ENCODE results near the gene PIK3CG. TPM values are rescaled to one million over a fixed set of nuclear protein-coding genes. Genes with fewer than 3 reads are reported as not detected.
A peak's percentile ranks its signal among the peaks of the same experiment; 100 is the strongest.

PIK3CG gene
- total RNA-seq, 4 donors from 2014 or later = 1.4 to 4.0 (median 2.5) TPM

DNA sequence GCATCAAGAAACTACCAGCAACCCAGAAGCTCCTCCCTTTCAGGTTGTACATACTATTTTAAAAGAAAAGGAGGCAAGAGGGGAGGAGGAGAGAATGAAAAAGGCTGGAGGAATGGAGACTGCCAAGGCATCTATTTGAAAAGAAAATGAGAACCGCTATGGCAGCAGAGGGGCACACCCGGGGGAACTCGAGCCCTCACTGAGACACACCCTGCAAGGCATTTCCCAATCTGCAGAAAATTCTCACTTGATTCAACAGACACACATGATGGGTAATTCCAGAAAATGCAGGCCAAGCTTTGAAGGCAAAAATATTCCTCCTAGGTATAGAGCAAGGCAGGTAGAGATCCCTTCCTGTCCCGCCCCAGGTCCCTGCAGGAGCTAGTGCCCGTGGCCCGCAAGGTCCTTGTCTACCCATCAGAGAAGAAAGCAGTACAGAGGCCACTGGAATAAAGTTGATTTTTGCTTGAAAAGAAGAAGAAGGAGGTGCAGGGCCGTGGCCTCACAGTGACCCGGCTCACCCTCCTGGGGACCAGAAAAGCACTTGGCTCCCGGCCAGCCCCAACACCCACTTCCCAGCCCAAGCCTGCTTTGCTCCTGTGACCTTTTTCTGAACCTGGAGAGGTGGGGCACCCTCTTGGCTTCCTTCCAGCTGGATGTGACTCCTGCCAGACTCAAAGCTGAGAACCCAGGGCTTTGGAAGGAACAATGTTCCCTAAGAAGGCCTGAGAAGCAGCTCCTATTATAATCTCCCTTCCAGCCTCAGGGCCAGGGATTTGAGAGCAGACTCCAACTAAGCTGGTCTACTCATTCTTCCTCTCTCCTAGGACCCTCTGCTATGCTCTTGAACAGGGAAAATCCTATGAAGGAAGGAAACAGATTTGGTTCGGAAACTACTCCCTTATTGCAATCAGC lies 6.2 kb upstream of the PIK3CG start:
- H3K36me3 ChIP-seq = no peaks in the 10 kb centered on the region
- no peak overlapping the region for H3K4me3 ChIP-seq
- H3K27ac ChIP-seq = no peak overlapping the region
- H3K9me3 ChIP-seq = peaks cover 0 to 15% (median 0%) of the 10 kb centered on the region in 3 donors
- ATAC-seq = peak; percentile 27
- TF ChIP-seq, protein P1, sequence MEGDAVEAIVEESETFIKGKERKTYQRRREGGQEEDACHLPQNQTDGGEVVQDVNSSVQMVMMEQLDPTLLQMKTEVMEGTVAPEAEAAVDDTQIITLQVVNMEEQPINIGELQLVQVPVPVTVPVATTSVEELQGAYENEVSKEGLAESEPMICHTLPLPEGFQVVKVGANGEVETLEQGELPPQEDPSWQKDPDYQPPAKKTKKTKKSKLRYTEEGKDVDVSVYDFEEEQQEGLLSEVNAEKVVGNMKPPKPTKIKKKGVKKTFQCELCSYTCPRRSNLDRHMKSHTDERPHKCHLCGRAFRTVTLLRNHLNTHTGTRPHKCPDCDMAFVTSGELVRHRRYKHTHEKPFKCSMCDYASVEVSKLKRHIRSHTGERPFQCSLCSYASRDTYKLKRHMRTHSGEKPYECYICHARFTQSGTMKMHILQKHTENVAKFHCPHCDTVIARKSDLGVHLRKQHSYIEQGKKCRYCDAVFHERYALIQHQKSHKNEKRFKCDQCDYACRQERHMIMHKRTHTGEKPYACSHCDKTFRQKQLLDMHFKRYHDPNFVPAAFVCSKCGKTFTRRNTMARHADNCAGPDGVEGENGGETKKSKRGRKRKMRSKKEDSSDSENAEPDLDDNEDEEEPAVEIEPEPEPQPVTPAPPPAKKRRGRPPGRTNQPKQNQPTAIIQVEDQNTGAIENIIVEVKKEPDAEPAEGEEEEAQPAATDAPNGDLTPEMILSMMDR (IDR thresholded peaks at IDR 0.05) = no peak
- TF ChIP-seq EP300 (IDR thresholded peaks at IDR 0.05) (no peak), POLR2AphosphoS5 (IDR thresholded peaks at IDR 0.05) (no peak)
- H3K27me3 ChIP-seq = no peaks in the 10 kb centered on the region
- WGBS, 2 donors (ENCODE audit: low coverage in 1 of 2) = 71 to 90% methylated on average over 1 to 6 of the region's 10 CpGs
- H3K4me1 ChIP-seq = peaks cover 0 to 15% (median 7%) of the 10 kb centered on the region in 3 donors

GRCh38 chr7:106862317-106863089 lies 2.6 kb upstream of the PIK3CG start:
- H3K9me3 ChIP-seq = peaks cover 0 to 15% (median 0%) of the 10 kb centered on the region in 3 donors
- no peak for TF ChIP-seq POLR2AphosphoS5 (IDR thresholded peaks at IDR 0.05)
- TF ChIP-seq POLR2A (IDR thresholded peaks at IDR 0.05) = no peak
- TF ChIP-seq, protein P1 (IDR thresholded peaks at IDR 0.05) = no peak
- no peak for TF ChIP-seq EP300 (IDR thresholded peaks at IDR 0.05)
- H3K4me1 ChIP-seq = peaks cover 0 to 24% (median 7%) of the 10 kb centered on the region in 3 donors
- ATAC-seq = no peak
- WGBS, 2 donors (ENCODE audit: low coverage in 1 of 2) = 60 to 88% methylated on average over 4 to 8 of the region's 8 CpGs
- H3K27me3 ChIP-seq = no peaks in the 10 kb centered on the region
- H3K4me3 ChIP-seq = no peak overlapping the region
- no peak overlapping the region for H3K27ac ChIP-seq
- H3K36me3 ChIP-seq = no peaks in the 10 kb centered on the region

DNA sequence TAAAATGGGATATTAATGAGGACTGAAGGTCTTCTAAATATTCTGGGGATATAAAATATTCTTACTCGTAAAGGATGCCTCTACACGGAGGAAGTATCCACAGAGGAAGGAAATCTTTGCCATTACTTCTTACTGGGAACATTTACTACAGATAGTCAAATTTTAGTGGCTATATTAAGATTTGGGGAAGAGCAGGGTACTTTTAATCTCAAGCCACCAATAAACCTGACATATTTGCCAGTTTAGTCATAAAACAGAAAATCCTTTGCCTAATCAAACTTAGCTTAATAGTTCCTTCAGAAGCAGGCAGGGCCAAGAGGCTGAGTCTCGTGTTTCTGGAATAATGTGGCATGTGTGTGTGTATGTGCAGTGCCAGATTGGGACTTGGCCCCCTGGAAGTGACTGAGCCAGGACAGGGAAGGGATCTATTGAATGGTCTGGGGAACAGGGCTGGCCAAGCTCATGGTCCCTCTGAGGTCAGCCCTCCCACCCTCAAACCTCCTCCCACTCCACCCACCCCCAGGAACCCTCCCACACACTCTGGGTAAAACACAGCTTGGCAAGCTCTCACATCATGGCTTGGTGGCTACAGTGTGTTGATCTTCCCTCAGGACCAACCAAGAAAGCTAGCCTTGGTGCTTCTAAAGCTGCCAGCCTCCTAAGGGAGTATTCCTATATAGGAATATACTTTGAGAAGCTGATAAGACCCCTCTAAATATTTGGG lies 1.6 kb upstream of the PIK3CG start:
- no peaks in the 10 kb centered on the region for H3K36me3 ChIP-seq
- H3K4me1 ChIP-seq = peaks cover 0 to 24% (median 7%) of the 10 kb centered on the region in 3 donors
- H3K27ac ChIP-seq = no peak overlapping the region
- TF ChIP-seq POLR2A (IDR thresholded peaks at IDR 0.05) (no peak), POLR2AphosphoS5 (IDR thresholded peaks at IDR 0.05) (no peak), EP300 (IDR thresholded peaks at IDR 0.05) (no peak)
- TF ChIP-seq, protein P1 (IDR thresholded peaks at IDR 0.05) = no peak
- no peaks in the 10 kb centered on the region for H3K27me3 ChIP-seq
- no peak for ATAC-seq
- WGBS, 2 donors (ENCODE audit: low coverage in 1 of 2) = 45 to 55% methylated on average over 3 of the region's 3 CpGs
- peaks cover 0 to 11% (median 0%) of the 10 kb centered on the region in 3 donors for H3K9me3 ChIP-seq
- H3K4me3 ChIP-seq = no peak overlapping the region

- Histone ChIP-seq H3K36me3 (no peaks in the 10 kb centered on the region), H3K4me3 (no peak overlapping the region)
- no peak for ATAC-seq
These were observed 592 bp upstream of the PIK3CG start for GRCh38 chr7:106864298-106865081.

More at GRCh38 chr7:106864298-106865081, 592 bp upstream of the PIK3CG start:
- no peak for TF ChIP-seq EP300 (IDR thresholded peaks at IDR 0.05)
- TF ChIP-seq, protein P1 (IDR thresholded peaks at IDR 0.05) = no peak
- Histone ChIP-seq H3K4me1 (peaks cover 0 to 17% (median 3%) of the 10 kb centered on the region in 3 donors), H3K27me3 (no peaks in the 10 kb centered on the region), H3K27ac (peak overlapping the region in 1 of 4 donors; percentile 28), H3K9me3 (peaks cover 0 to 3% (median 0%) of the 10 kb centered on the region in 3 donors)
- 61 to 83% methylated on average over 2 of the region's 2 CpGs for WGBS, 2 donors (ENCODE audit: low coverage in 1 of 2)
